Neuronal stem cell (in vitro differentiated cells): ENCODE data around the gene NFKB2.

Source experiments
- DNase-seq: peaks from one replicate; pipeline ENCODE4 v3.0.0-alpha.2; 2013; ENCODE audit warnings: low spot score
- H2AFZ ChIP-seq: one replicate; pipeline ENCODE4 v1.6.1; 2013; ENCODE audit warnings: mild to moderate bottlenecking, low read length, inconsistent platforms
- H2AK5ac ChIP-seq: 2 replicates; pipeline ENCODE4 v1.6.1; 2013; ENCODE audit warnings: low read depth, mild to moderate bottlenecking, inconsistent platforms, low read length, moderate library complexity, mixed read lengths
- H2BK120ac ChIP-seq: 2 replicates; pipeline ENCODE4 v1.6.1; 2013; ENCODE audit warnings: low read depth, mild to moderate bottlenecking, inconsistent platforms, low read length, moderate library complexity, mixed read lengths
- H2BK12ac ChIP-seq: one replicate; pipeline ENCODE4 v1.6.1; 2013; ENCODE audit warnings: low read length, inconsistent platforms
- H2BK15ac ChIP-seq: 2 replicates; pipeline ENCODE4 v1.6.1; 2013; ENCODE audit warnings: mild to moderate bottlenecking, low read length, inconsistent platforms, mixed read lengths
- H2BK5ac ChIP-seq: one replicate; pipeline ENCODE4 v1.6.1; 2013; ENCODE audit warnings: inconsistent platforms, mild to moderate bottlenecking, low read length, moderate library complexity
- H3K14ac ChIP-seq: one replicate; pipeline ENCODE4 v1.6.1; 2013; ENCODE audit warnings: low read length, inconsistent platforms
- H3K18ac ChIP-seq: 2 replicates; pipeline ENCODE4 v1.6.1; 2013; ENCODE audit warnings: low read length, inconsistent platforms
- H3K23ac ChIP-seq: 2 replicates; pipeline ENCODE4 v1.6.1; 2013; ENCODE audit warnings: low read depth, mild to moderate bottlenecking, mixed read lengths, low read length, inconsistent platforms; ENCODE audit not compliant: poor library complexity
- H3K27ac ChIP-seq: replicated peaks from 3 replicates; pipeline ENCODE4 v1.5.1; 2013; ENCODE audit warnings: low read length, inconsistent platforms
- H3K27me3 ChIP-seq, 3 experiments: 2 replicates each; pipeline ENCODE4 v1.6.1; 2013; ENCODE audit warnings: low read length in 3 of 3, mild to moderate bottlenecking in 2 of 3, inconsistent platforms in 1 of 3, low read depth in 1 of 3, mixed read lengths in 1 of 3, moderate library complexity in 1 of 3; ENCODE audit not compliant: control insufficient read depth in 3 of 3, insufficient read depth in 3 of 3
- H3K36me3 ChIP-seq, 2 donors: replicated peaks in 1 of 2; 2 replicates each; pipeline ENCODE4 v1.6.1; 2013; ENCODE audit warnings: low read length in 2 of 2; ENCODE audit not compliant: control insufficient read depth in 2 of 2, insufficient read depth in 2 of 2
- H3K4ac ChIP-seq: 2 replicates; pipeline ENCODE4 v1.6.1; 2013; ENCODE audit warnings: inconsistent platforms, mild to moderate bottlenecking, low read length, moderate library complexity
- H3K4me1 ChIP-seq, 2 donors: 1 replicate in 1 of 2; 2 replicates in 1 of 2; pipeline ENCODE4 v1.6.1; 2013; ENCODE audit warnings: low read length in 2 of 2, low read depth in 1 of 2; ENCODE audit not compliant: control insufficient read depth in 2 of 2, insufficient read depth in 1 of 2
- H3K4me2 ChIP-seq: one replicate; pipeline ENCODE4 v1.6.1; 2013; ENCODE audit warnings: mild to moderate bottlenecking, low read length, inconsistent platforms; ENCODE audit not compliant: insufficient read depth, poor library complexity, severe bottlenecking
- H3K4me3 ChIP-seq, 2 donors: 2 replicates each; pipeline ENCODE4 v1.5.1; 2013; ENCODE audit warnings: low read length in 2 of 2, mild to moderate bottlenecking in 2 of 2, inconsistent platforms in 1 of 2, moderate library complexity in 1 of 2
- H3K79me1 ChIP-seq: one replicate; pipeline ENCODE4 v1.6.1; 2013; ENCODE audit warnings: low read depth, mild to moderate bottlenecking, inconsistent platforms, low read length, moderate library complexity
- H3K9ac ChIP-seq: one replicate; pipeline ENCODE4 v1.6.1; 2013; ENCODE audit warnings: mild to moderate bottlenecking, low read depth, low read length, inconsistent platforms; ENCODE audit not compliant: poor library complexity
- H3K9me3 ChIP-seq, 2 donors: replicated peaks in 1 of 2; 2 replicates each; pipeline versions ENCODE3 to v1.6.1; 2013; ENCODE audit warnings: low read length in 2 of 2, mild to moderate bottlenecking in 2 of 2, inconsistent platforms in 1 of 2, low read depth in 1 of 2, mixed read lengths in 1 of 2, moderate library complexity in 1 of 2; ENCODE audit not compliant: control insufficient read depth in 2 of 2, insufficient read depth in 1 of 2
- H4K8ac ChIP-seq: one replicate; pipeline ENCODE4 v1.6.1; 2013; ENCODE audit warnings: low read depth, mild to moderate bottlenecking, inconsistent platforms, low read length, moderate library complexity
- H4K91ac ChIP-seq: one replicate; pipeline ENCODE4 v1.6.1; 2013; ENCODE audit warnings: low read length, low read depth, mild to moderate bottlenecking, inconsistent platforms; ENCODE audit not compliant: poor library complexity
- WGBS, 2 donors: extraction: QIAGEN DNeasy Blood & Tissue Kit; methylation state at CpG; one replicate each; pipeline ENCODE4 v1.1.7; 2013; ENCODE audit warnings: missing lambda C conversion rate in 2 of 2, mixed read lengths in 1 of 2; ENCODE audit not compliant: insufficient read length in 2 of 2, insufficient replicate concordance in 1 of 2; ENCODE audit errors: extremely low coverage in 2 of 2; 5-methylcytosine and 5-hydroxymethylcytosine counted together

NFKB2 gene

GRCh38 chr10:102420714-102421506 is 25.4 kb downstream of the NFKB2 start, which contains the start of gene FBXL15:
TSS of gene FBXL15 (plus strand) at chr10:102420836. CDS start at chr10:102421130, 294 bp downstream.
- Histone ChIP-seq H3K4me3 (peak within 1 kb of the TSS; percentile 81 to 96), H4K8ac (no peak within 1 kb of the TSS), H3K4ac (no peak within 1 kb of the TSS), H2AFZ (peak within 1 kb of the TSS; percentile 98), H2BK12ac (no peak within 1 kb of the TSS), H3K9ac (peak within 1 kb of the TSS; percentile 95), H2BK15ac (peak within 1 kb of the TSS; percentile 10), H3K4me1 (peaks cover 21 to 25% of the 10 kb centered on the region in 2 donors), H3K79me1 (no peaks in the 10 kb centered on the region), H4K91ac (no peak within 1 kb of the TSS), H2BK120ac (no peak within 1 kb of the TSS), H2BK5ac (peak within 1 kb of the TSS; percentile 33), H3K18ac (peak within 1 kb of the TSS; percentile 93), H3K36me3 (peaks cover 11 to 30% of the 10 kb centered on the region in 2 donors), H3K4me2 (peak within 1 kb of the TSS; percentile 100), H3K9me3 (no peaks in the 10 kb centered on the region), H3K27ac (peak within 1 kb of the TSS; percentile 93), H3K23ac (peak within 1 kb of the TSS; percentile 74), H3K14ac (peak within 1 kb of the TSS; percentile 86), H2AK5ac (peak within 1 kb of the TSS; percentile 25), H3K27me3 (peaks cover 0 to 15% (median 0%) of the 10 kb centered on the region in 3 experiments)
- WGBS, 2 donors = no CpG with 5 or more reads among the region's 66 CpGs
- DNase-seq = peak; percentile 99

- Histone ChIP-seq H3K4me3 (peak overlapping the region; percentile 81 to 96), H3K9me3 (no peaks in the 10 kb centered on the region), H4K91ac (no peak overlapping the region), H3K36me3 (peaks cover 11 to 34% of the 10 kb centered on the region in 2 donors), H3K27me3 (peaks cover 0 to 15% (median 0%) of the 10 kb centered on the region in 3 experiments), H2AFZ (peak overlapping the region; percentile 98), H3K4ac (no peak overlapping the region), H3K27ac (no peak overlapping the region), H3K23ac (peak overlapping the region; percentile 74), H3K18ac (peak overlapping the region; percentile 86), H3K4me2 (peak overlapping the region; percentile 100), H3K79me1 (no peaks in the 10 kb centered on the region), H3K9ac (peak overlapping the region; percentile 95), H2BK120ac (no peak overlapping the region), H2AK5ac (peak overlapping the region; percentile 25), H4K8ac (no peak overlapping the region), H2BK12ac (no peak overlapping the region), H2BK5ac (peak overlapping the region; percentile 33), H3K14ac (peak overlapping the region; percentile 43), H2BK15ac (no peak overlapping the region), H3K4me1 (peaks cover 24 to 27% of the 10 kb centered on the region in 2 donors)
- no CpG with 5 or more reads among the region's 14 CpGs for WGBS, 2 donors
- DNase-seq = no peak
Observed at GRCh38 chr10:102421507-102421756, 25.9 kb downstream of the NFKB2 start.

- Histone ChIP-seq H3K9me3 (no peaks in the 10 kb centered on the region), H4K91ac (no peak overlapping the region), H3K9ac (peak overlapping the region; percentile 95), H4K8ac (no peak overlapping the region), H2AFZ (peak overlapping the region; percentile 98), H3K18ac (peak overlapping the region; percentile 86), H2BK15ac (no peak overlapping the region), H3K4me1 (peaks cover 24 to 27% of the 10 kb centered on the region in 2 donors), H3K79me1 (no peaks in the 10 kb centered on the region), H2BK12ac (no peak overlapping the region), H3K4me2 (peak overlapping the region; percentile 100), H2BK5ac (peak overlapping the region; percentile 33), H2BK120ac (no peak overlapping the region), H3K14ac (peak overlapping the region; percentile 43), H3K36me3 (peaks cover 11 to 34% of the 10 kb centered on the region in 2 donors), H3K27ac (no peak overlapping the region), H3K27me3 (peaks cover 0 to 15% (median 0%) of the 10 kb centered on the region in 3 experiments), H3K4ac (no peak overlapping the region), H2AK5ac (peak overlapping the region; percentile 25), H3K23ac (peak overlapping the region; percentile 46), H3K4me3 (peak overlapping the region; percentile 81 to 96)
- no peak for DNase-seq
- no CpG with 5 or more reads among the region's 62 CpGs for WGBS, 2 donors
Observed at GRCh38 chr10:102421757-102422512, 26.4 kb downstream of the NFKB2 start.
